GM04503 (cell line): ENCODE data around the gene TRAM1L1.
A peak's percentile ranks its signal among the peaks of the same experiment; 100 is the strongest.

Experiments
- DNase-seq: peaks from one replicate; pipeline ENCODE4 v3.0.0-alpha.2; 2012; ENCODE audit warnings: low read depth

The TRAM1L1 gene

DNA sequence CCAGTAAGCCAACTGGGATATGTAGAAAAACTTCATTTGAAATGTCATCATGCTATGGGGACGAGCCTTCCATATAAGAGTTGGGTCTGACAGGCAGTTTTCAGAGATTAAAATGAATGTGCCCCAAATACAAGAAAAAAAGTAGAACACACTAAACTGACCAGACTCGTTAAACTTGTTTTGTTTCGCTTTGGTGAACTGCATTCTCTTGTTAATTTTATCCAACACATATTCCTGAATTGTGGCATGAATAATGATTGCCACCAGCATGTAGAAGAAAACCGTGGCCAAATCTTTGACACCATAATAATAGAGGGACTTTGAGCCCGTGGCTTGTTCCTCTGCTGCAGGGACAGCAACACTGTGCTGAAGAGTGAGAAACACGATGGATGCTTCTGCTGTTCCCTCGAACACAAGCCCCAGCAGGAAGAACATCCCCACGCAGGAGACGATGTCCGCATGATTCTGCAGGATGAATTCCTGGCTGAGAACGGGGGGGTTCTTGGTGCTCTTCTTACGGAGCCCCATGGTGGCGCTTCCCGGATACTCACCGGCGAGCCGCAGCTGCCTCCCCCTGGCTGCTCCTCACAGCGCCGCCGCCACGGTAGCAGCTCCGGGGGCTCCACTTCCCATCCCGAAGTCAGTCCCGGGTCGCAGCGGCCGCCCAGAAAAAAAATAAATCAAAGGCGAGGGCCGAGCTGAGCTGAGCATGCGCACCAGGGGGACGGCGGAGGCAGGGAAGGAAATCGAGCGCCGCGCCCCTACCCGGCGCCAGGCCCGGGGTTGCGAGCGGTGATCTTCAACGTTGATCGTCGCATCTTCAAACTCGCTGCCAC lies at the start of gene TRAM1L1:
Gene TRAM1L1, minus strand, starts transcription at position 711 of the 836 bp plus-strand sequence. Its CDS starts 183 bp downstream, at position 528.
- peak; percentile 14 for DNase-seq

DNA sequence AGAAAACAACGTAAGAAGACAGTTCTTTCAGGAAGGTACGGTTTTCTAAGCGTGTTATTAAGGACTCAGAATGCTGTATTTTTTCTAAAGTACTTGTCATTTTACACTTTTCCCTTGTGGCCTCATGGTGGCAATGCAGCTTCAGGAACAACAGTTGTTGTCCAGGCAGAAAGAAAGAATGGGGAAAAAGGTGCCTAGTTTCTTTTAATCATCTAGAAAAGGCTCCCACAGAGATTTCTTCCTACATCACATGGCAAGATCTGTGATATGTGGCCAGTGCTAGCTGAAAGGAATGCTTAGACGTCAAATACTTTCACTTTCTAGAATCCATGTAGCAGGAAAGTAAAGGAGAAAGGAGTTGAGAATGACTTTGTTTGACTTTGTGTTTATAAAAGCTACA lies 49.0 kb upstream of the TRAM1L1 start:
- DNase-seq = peak; percentile 1

DNA sequence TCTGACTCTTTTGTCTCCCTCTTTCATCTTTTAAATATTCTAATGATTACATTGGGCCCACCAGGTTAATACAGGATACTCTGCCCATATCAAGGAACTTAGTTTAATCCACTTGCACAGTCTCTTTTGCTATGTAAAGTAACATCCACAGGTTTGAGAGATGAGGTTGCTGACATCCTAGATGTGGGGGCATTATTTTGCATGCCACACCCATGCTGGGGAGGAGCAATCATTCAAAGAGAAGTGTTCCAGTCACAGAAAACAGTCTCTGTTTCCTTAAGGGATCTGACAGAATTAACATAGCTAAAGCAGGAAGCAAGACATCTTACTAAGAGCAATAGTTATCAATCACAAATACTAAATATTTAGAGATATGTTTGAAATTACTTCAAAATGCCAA lies 11.5 kb upstream of the TRAM1L1 start:
- no peak for DNase-seq

- no peak for DNase-seq
Observed at GRCh38 chr4:117096462-117096861, 11.1 kb upstream of the TRAM1L1 start.

GRCh38 chr4:117093571-117093970 lies 8.2 kb upstream of the TRAM1L1 start:
- no peak for DNase-seq

GRCh38 chr4:117077760-117078159 lies 7.6 kb downstream of the TRAM1L1 start:
- DNase-seq = no peak

DNA sequence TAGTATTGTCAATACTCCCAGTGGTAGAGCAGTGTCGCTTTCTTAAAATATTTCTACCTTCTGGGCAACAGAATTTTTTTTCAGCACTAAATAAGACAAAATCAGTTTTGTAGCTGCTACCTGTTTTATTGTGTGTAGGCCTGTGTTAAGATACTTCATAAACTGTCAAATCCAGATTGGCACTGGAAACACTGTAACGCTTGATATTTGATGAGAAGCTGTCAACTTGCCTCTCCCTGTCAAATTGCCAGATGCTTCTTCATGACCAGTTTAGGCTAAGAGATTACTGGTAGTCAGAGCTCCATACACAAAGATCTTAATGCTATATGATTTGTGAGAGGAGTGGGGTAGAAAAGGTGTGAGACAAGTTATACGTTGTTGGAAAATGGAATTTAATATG lies 17.3 kb downstream of the TRAM1L1 start:
- no peak for DNase-seq

GRCh38 chr4:117063961-117064696 lies 21.2 kb downstream of the TRAM1L1 start:
- no peak for DNase-seq

DNA sequence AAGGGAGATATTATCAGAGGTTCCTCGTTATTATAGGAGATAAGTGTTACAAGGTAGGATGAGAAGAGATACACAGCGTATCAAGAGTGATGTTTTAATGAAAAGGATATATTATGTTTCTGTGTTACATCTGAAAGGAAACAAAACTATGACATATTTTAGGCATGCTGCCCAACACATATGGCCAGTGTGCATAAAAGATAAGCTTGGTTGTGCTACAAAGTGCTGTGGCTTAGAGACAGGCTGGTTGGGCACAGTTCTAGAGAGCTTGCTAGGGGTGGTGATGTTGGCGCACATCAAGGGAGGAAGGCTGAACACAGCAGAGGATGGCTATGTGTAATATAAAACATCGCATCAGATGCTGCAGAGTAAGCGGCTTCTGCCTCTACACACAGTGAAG lies 42.4 kb downstream of the TRAM1L1 start:
- no peak for DNase-seq
